DMS53 treated with DMSO at 0.1 percent for 48 hours (cell line): ENCODE measurements around the gene ECI1.

Experiments
- DNase-seq: peaks from one replicate; lab custom pipeline; 2025; ENCODE audit not compliant: unreplicated experiment; lab: John Stamatoyannopoulos, UW

The ECI1 gene

GRCh38 chr16:2234813-2235170, 16.6 kb downstream of the ECI1 start:
- no peak for DNase-seq

- peak; percentile 60 for DNase-seq
These were observed 17.2 kb downstream of the ECI1 start for GRCh38 chr16:2233872-2234812.

GRCh38 chr16:2233046-2233775, 18.2 kb downstream of the ECI1 start:
- no peak for DNase-seq

GRCh38 chr16:2232094-2232990, 19.0 kb downstream of the ECI1 start:
- no peak for DNase-seq

GRCh38 chr16:2231016-2231931, 20.1 kb downstream of the ECI1 start:
- DNase-seq: peak; percentile 70

- peak; percentile 29 for DNase-seq
These were observed 21.0 kb downstream of the ECI1 start for GRCh38 chr16:2230376-2230775.

- no peak for DNase-seq
These were observed 21.6 kb downstream of the ECI1 start for GRCh38 chr16:2229632-2230250.

- DNase-seq: no peak
These were observed 22.3 kb downstream of the ECI1 start for GRCh38 chr16:2229091-2229490.

- DNase-seq: no peak
These were observed 23.1 kb downstream of the ECI1 start for GRCh38 chr16:2228161-2228824.

- DNase-seq: no peak
These were observed 24.5 kb downstream of the ECI1 start for GRCh38 chr16:2226918-2227317.

- peak; percentile 33 for DNase-seq
These were observed 25.1 kb downstream of the ECI1 start for GRCh38 chr16:2226245-2226793.

- DNase-seq: peak; percentile 14
These were observed 27.4 kb downstream of the ECI1 start for GRCh38 chr16:2223942-2224486.

- DNase-seq: peak; percentile 96
These were observed 28.0 kb downstream of the ECI1 start, which contains the start of gene E4F1 for GRCh38 chr16:2223221-2223941. TSS of gene E4F1 (plus strand) at chr16:2223591. CDS start at chr16:2223614, 23 bp downstream.

GRCh38 chr16:2216330-2216729, 35.1 kb downstream of the ECI1 start:
- DNase-seq: no peak

GRCh38 chr16:2214719-2214968, 36.7 kb downstream of the ECI1 start, which contains the start of gene PGP:
TSS of gene PGP (minus strand) at chr16:2214840. CDS start at chr16:2214777, 63 bp downstream.
- no peak for DNase-seq

- DNase-seq: no peak
These were observed 37.3 kb downstream of the ECI1 start for GRCh38 chr16:2213817-2214718.
